OCI-LY7 (cell line): ENCODE measurements around the gene RNU1-2. TPM values are rescaled to one million over a fixed set of nuclear protein-coding genes. Genes with fewer than 3 reads are reported as not detected.
"Not testable (repeated sequence)": the region's sequence is repeated elsewhere in the genome, so short reads cannot be mapped to it uniquely, and the experiment has no call there.

Experiments
- BruUV-seq: library from RNA; stranded (reverse); fragments of 400-500 nt; replicated peaks from 2 replicates; lab custom pipeline; 2021; lab: Mats Ljungman, UMichigan
- CTCF ChIA-PET: fragments of 300-600 bp; sonication (Branson Sonifier 250); formaldehyde crosslinking; loops from one replicate; lab custom pipeline; 2022; ENCODE audit warnings: antibody characterized with exemption; ENCODE audit not compliant: unreplicated experiment; lab: Charles Lee
- POLR2A ChIA-PET: fragments of 300-600 bp; sonication (Branson Sonifier 250); formaldehyde crosslinking; loops from one replicate; lab custom pipeline; 2022; ENCODE audit warnings: antibody characterized with exemption; lab: Charles Lee
- DNase-seq: peaks from one replicate; pipeline ENCODE4 v3.0.0-alpha.2; 2015; ENCODE audit warnings: low spot score
- H2AFZ ChIP-seq: fragments of 200-600 bp; sonication (generic), shearing (Covaris generic); 2 replicates; pipeline ENCODE4 v1.6.1; 2014; ENCODE audit warnings: mild to moderate bottlenecking, antibody characterized with exemption, low read length, moderate library complexity
- H3K27ac ChIP-seq: fragments of 200-600 bp; sonication (generic); 2 replicates; pipeline ENCODE4 v1.5.1; 2014; ENCODE audit warnings: mixed run types, low read depth, mild to moderate bottlenecking, moderate library complexity, low read length, inconsistent platforms; ENCODE audit not compliant: poor library complexity, severe bottlenecking
- H3K36me3 ChIP-seq: fragments of 200-600 bp; sonication (generic); 2 replicates; pipeline ENCODE4 v1.6.1; 2014; ENCODE audit warnings: mild to moderate bottlenecking, antibody characterized with exemption, low read length, moderate library complexity, mixed read lengths; ENCODE audit not compliant: insufficient read depth
- H3K4me1 ChIP-seq: fragments of 200-600 bp; sonication (generic); 2 replicates; pipeline ENCODE4 v1.5.1; 2014; ENCODE audit warnings: mild to moderate bottlenecking, low read length; ENCODE audit not compliant: insufficient read depth, poor library complexity, severe bottlenecking
- H3K4me2 ChIP-seq: fragments of 200-600 bp; sonication (generic); 2 replicates; pipeline ENCODE4 v1.6.1; 2014; ENCODE audit warnings: mild to moderate bottlenecking, low read length
- H3K4me3 ChIP-seq: fragments of 200-600 bp; sonication (generic); 2 replicates; pipeline ENCODE4 v1.5.1; 2014; ENCODE audit warnings: mild to moderate bottlenecking, low read depth, low read length; ENCODE audit not compliant: poor library complexity, severe bottlenecking
- H3K79me2 ChIP-seq: fragments of 200-600 bp; sonication (generic); 2 replicates; pipeline ENCODE4 v1.6.1; 2016; ENCODE audit warnings: low read depth, mild to moderate bottlenecking, low read length, moderate library complexity, mixed read lengths; ENCODE audit not compliant: insufficient read depth
- H3K9me2 ChIP-seq: fragments of 200-600 bp; sonication (generic); 2 replicates; pipeline ENCODE4 v1.6.1; 2016; ENCODE audit warnings: mild to moderate bottlenecking, low read length, mixed read lengths; ENCODE audit not compliant: insufficient read depth
- H3K9me3 ChIP-seq: fragments of 200-600 bp; sonication (generic); 2 replicates; pipeline ENCODE4 v1.6.1; 2014; ENCODE audit warnings: mild to moderate bottlenecking, mixed run types, low read length, mixed read lengths
- H4K20me1 ChIP-seq: fragments of 200-600 bp; sonication (generic); 2 replicates; pipeline ENCODE4 v1.6.1; 2014; ENCODE audit warnings: mild to moderate bottlenecking, antibody characterized with exemption, low read length, moderate library complexity, mixed read lengths; ENCODE audit not compliant: insufficient read depth
- EZH2phosphoT487 ChIP-seq: fragments of 200-600 bp; sonication (generic); IDR thresholded peaks from 2 replicates; pipeline ENCODE4 v1.6.1; 2018; ENCODE audit warnings: low read depth, borderline replicate concordance, mild to moderate bottlenecking, mixed run types, antibody characterized with exemption, low read length, moderate library complexity, mixed read lengths
- intact Hi-C: fragments of 100-400 bp; cut with micrococcal nuclease; formaldehyde crosslinking; loops from one replicate; pipeline ENCODE4 v1.10.0; 2022; ENCODE audit not compliant: unreplicated experiment
- total RNA-seq, 2 experiments: library from RNA; depleted of rRNA in 1 of 2; stranded (reverse); fragments of >200 nt in 1 of 2; shearing (Covaris generic) in 1 of 2; gene quantifications; 2 replicates each; pipeline ENCODE4 v1.2.3, GENCODE V29; 2014 to 2022
- TF ChIP-seq, protein P1 (sequence below): fragments of 200-600 bp; sonication (generic); conservative IDR thresholded peaks from 2 replicates; pipeline ENCODE4 v1.5.1; 2014; ENCODE audit warnings: mild to moderate bottlenecking, antibody characterized with exemption, low read length, moderate library complexity, mixed read lengths

RNU1-2 gene
- total RNA-seq, 2 experiments from 2014 or later, result under 0.01 to 1,968 TPM

DNA sequence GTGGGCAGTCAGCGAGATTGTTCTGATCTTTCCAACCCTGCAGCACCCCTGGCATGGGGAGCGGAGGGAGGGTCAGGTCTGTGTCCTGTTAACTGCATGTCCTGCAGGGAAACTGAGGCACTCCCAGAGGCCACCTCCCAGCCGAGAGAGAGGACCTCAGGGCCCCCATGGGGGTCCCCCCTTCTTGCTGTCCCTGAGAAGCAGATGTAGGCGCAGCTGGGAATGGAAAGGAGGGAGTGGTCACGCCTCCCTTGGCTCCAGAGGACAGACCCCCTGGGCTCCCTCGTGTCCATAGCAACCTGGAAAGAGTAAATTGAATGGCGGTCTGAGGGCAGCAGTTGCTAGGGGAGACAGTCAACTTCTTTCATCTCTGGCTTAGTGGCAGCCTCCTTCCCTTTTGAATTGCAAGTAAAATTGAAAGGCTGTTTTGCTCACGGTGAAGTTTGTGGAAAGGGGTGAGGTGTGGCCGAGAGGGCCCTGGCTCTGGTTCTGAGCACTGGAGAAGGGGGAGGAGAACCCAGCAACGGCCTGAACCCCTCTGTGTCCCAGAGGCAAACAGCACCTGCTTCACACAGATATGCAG is 30.8 kb downstream of the RNU1-2 start:
- H3K36me3 ChIP-seq, result no peaks in the 10 kb centered on the region; the same call in 1 of the 2 replicates
- no peaks in the 10 kb centered on the region for H3K79me2 ChIP-seq
- H3K4me3 ChIP-seq, result no peak overlapping the region
- no peaks in the 10 kb centered on the region for H3K9me3 ChIP-seq
- intact Hi-C loops, result no loop called here
- H2AFZ ChIP-seq, result no peak overlapping the region
- ChIA-PET POLR2A (no interaction called here), CTCF (no interaction called here)
- no peaks in the 10 kb centered on the region for H3K9me2 ChIP-seq
- H3K27ac ChIP-seq, result no peak overlapping the region
- BruUV-seq, result no TSS peak
- no peak for DNase-seq
- H3K4me2 ChIP-seq, result no peak overlapping the region
- TF ChIP-seq EZH2phosphoT487, result no peak
- TF ChIP-seq, protein P1, sequence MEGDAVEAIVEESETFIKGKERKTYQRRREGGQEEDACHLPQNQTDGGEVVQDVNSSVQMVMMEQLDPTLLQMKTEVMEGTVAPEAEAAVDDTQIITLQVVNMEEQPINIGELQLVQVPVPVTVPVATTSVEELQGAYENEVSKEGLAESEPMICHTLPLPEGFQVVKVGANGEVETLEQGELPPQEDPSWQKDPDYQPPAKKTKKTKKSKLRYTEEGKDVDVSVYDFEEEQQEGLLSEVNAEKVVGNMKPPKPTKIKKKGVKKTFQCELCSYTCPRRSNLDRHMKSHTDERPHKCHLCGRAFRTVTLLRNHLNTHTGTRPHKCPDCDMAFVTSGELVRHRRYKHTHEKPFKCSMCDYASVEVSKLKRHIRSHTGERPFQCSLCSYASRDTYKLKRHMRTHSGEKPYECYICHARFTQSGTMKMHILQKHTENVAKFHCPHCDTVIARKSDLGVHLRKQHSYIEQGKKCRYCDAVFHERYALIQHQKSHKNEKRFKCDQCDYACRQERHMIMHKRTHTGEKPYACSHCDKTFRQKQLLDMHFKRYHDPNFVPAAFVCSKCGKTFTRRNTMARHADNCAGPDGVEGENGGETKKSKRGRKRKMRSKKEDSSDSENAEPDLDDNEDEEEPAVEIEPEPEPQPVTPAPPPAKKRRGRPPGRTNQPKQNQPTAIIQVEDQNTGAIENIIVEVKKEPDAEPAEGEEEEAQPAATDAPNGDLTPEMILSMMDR, result no peak
- peaks cover 10% of the 10 kb centered on the region for H3K4me1 ChIP-seq
- no peaks in the 10 kb centered on the region for H4K20me1 ChIP-seq

DNA sequence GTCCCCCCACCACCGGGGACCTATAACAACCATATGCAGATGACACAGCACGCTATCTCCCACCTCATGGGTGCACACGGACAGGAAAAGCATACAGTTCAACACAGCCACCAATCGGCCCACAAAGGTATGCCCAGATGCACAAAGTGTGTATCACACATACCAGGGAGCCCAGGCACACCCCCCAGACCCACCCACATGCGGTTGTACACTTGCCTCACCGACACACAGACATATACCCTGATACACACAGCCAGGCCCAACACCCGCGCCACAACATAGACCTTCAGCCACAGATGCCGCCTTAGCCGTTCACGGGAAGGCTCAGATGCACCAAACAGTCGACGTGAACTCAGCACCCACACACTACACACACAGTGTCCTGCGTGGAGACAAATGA is 31.5 kb downstream of the RNU1-2 start:
- no peaks in the 10 kb centered on the region for H4K20me1 ChIP-seq
- no peaks in the 10 kb centered on the region for H3K79me2 ChIP-seq
- H3K4me2 ChIP-seq, result no peak overlapping the region
- BruUV-seq, result no TSS peak
- no peaks in the 10 kb centered on the region; the same call in 1 of the 2 replicates for H3K36me3 ChIP-seq
- ChIA-PET CTCF (no interaction called here), POLR2A (no interaction called here)
- TF ChIP-seq, protein P1, result no peak
- TF ChIP-seq EZH2phosphoT487, result no peak
- no peak overlapping the region for H2AFZ ChIP-seq
- H3K9me2 ChIP-seq, result no peaks in the 10 kb centered on the region
- intact Hi-C loops, result no loop called here
- no peak overlapping the region for H3K27ac ChIP-seq
- no peak for DNase-seq
- H3K4me3 ChIP-seq, result no peak overlapping the region
- H3K9me3 ChIP-seq, result no peaks in the 10 kb centered on the region
- peaks cover 6% of the 10 kb centered on the region for H3K4me1 ChIP-seq

DNA sequence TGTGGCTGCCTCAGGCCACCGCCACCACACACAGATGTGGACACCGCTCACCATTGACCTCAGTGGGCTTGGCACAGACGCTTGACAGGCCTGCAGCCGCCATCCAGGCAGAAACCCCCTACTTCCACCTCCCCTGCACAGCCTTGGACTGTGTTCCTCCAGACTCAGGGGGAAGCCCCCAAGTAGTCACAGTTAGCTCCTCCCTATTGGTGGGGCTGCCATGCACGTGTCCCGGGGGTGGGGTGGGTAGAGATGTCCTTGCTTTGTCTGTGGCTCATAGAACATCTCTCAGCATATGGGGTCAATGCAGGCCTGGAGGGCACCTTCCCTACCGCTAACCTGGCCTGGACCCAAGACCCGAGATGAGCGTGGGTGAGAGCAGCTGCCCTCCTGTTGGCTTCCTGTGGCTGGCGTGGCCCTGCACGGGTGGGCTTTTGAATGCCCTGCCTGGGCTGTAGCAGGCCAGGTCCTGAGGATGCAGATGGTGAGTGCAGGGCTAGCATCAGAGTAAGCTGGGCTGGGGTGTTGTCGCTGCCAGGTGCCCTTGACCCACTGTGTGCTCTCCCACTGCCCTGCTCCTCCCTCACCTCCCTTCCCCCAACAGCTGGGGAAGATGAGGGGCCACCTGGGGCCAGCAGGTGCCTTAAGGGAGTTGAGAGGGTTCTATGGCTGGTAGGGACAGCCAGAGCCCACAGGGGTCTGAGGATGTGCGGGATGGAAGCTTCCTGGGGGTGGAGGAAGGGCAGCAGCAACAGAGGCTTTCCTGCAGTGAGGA is 32.1 kb downstream of the RNU1-2 start:
- Histone ChIP-seq H4K20me1 (no peaks in the 10 kb centered on the region), H2AFZ (no peak overlapping the region), H3K27ac (no peak overlapping the region), H3K4me3 (no peak overlapping the region), H3K36me3 (no peaks in the 10 kb centered on the region; the same call in 1 of the 2 replicates), H3K9me2 (no peaks in the 10 kb centered on the region), H3K79me2 (no peaks in the 10 kb centered on the region), H3K9me3 (no peaks in the 10 kb centered on the region), H3K4me2 (no peak overlapping the region), H3K4me1 (peaks cover 1% of the 10 kb centered on the region)
- ChIA-PET POLR2A (interaction anchor here (0.5 kb wide), 1 partner anchor 463 kb away, joined by 3 read pairs; no protein-coding TSS in a partner anchor), CTCF (no interaction called here)
- TF ChIP-seq, protein P1, result no peak
- TF ChIP-seq EZH2phosphoT487, result no peak
- intact Hi-C loops, result no loop called here
- no TSS peak for BruUV-seq
- DNase-seq, result no peak

DNA sequence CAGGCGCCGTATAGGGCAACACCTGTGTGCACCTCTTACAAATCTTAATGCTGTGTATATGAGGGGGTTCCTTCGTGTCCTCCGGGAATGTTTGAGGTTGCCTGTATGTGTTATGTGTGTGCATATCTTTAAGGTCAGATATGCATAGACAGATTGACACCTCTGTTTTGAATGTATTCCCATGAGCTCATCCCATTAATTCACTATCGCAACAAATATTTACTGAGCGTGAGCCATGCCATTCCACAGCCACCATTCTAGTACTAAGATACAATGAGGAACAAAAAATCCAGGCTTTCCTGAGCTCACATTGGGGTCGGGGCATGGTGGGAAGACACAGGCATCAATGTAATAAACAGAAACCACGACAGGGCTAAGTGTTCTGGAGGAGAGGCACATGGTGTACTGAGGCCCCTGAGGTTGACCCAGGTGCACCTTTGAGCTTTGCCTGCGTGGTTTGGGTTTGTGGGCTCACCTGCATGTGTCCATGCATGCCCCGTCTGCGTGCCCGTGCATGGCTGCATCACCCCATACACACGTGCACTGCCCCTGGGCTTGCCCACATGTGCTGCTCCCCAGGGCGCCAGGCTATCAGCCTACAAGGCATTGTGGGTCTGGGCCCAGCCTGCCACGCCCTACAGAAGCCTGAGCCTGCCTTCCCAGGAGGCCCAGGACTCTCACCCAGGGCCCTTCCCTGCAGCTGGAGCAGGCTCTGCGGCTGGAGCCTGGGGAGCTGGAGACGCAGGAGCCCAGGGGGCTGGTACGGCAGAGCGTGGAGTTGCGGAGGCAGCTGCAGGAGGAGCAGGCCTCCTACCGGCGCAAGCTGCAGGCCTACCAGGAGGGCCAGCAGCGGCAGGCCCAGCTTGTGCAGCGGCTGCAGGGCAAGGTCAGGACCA is 33.6 kb downstream of the RNU1-2 start:
- H4K20me1 ChIP-seq, H3K4me1 ChIP-seq, POLR2A ChIA-PET, H3K4me3 ChIP-seq, H3K79me2 ChIP-seq, CTCF ChIA-PET, H3K4me2 ChIP-seq, H2AFZ ChIP-seq, H3K36me3 ChIP-seq, DNase-seq, intact Hi-C loops, H3K9me2 ChIP-seq, H3K9me3 ChIP-seq, H3K27ac ChIP-seq, BruUV-seq: not testable (repeated sequence)
